ENCODE results near the gene SLC36A4. TPM values are rescaled to one million over a fixed set of nuclear protein-coding genes. Genes with fewer than 3 reads are reported as not detected.
"Not testable (repeated sequence)": the region's sequence is repeated elsewhere in the genome, so short reads cannot be mapped to it uniquely, and the experiment has no call there.

SLC36A4 gene
- total RNA-seq (2022) (11.2 and 12.5 TPM in 2 replicates), Bru-seq, nascent RNA (percentile 77 among the genes with signal in this experiment), BruChase-seq, experiment 1, labeled RNA remaining after a 2-hour chase (percentile 68 among the genes with signal in this experiment), BruChase-seq, experiment 2, labeled RNA remaining after a 6-hour chase (percentile 69 among the genes with signal in this experiment)
- long read RNA-seq, full-length matches to known transcripts: 17 of 25 reads
- long read RNA-seq, partial matches to known transcripts: 0 of 25 reads
- long read RNA-seq, other reads (novel, unspliced or antisense): 8 of 25 reads

DNA sequence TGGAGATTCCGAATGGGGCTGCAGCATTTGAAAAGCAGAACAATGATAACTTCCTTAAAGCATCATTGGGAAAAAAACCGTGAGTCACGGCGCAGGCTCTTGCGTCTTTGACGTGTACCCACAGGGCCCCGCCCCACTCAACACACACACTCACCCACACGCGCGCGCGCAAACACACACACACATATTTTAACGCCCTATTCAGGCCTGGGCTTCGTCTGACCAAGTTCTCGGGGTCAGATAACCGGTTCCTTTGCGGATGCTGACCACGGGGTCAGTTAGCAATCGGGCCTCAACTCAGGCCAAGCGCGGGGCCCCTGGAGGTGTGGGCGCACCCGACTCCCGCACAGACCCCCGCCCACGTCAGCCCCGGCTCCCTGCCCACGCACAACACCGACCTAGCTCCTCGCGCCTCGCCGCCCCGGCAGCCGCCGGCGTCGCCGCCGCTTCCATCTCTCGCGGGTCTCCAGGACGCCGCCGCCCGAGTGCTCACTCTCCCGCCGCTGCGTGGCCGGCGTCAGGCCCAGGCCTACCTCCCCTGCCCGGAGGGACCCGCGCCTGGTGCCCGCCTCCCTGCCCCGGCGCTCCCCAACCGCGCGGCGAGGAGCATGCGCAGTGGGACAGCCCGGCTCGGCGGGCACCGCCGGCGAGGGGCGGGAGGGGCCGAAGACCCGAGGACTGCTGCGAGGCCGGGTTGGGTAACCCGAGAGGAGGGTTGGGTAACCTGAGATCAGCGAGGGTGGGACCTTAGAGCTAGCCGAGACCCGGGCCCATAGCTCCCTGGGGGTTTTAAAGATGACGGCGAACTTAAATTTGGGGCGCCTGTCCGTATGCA lies at the start of gene SLC36A4:
Gene SLC36A4 (minus strand): TSS at position 612 of the 835 bp plus-strand sequence. CDS start 159 bp downstream, at position 453.
- TSS peak; percentile 63 for BruUV-seq (replicated peaks)

GRCh38 chr11:93246790-93247189 lies 49.0 kb upstream of the SLC36A4 start:
- intact Hi-C loops (cut with micrococcal nuclease; ENCODE audit: unreplicated experiment); POLR2A ChIA-PET; H3K4me3 ChIP-seq (ENCODE audit: low read depth, low read length); H3K9me3 Mint-ChIP-seq (ENCODE audit: unreplicated experiment); CTCF ChIA-PET; H3K9me3 ChIP-seq; H3K27ac Mint-ChIP-seq (ENCODE audit: unreplicated experiment); H3K36me3 ChIP-seq (ENCODE audit: control insufficient read depth, insufficient read depth, low read length); H3K36me3 Mint-ChIP-seq (ENCODE audit: insufficient read depth, unreplicated experiment); H3K4me3 Mint-ChIP-seq (ENCODE audit: unreplicated experiment); DNase-seq; BruUV-seq (replicated peaks); H3K27me3 ChIP-seq (replicated peaks; ENCODE audit: control insufficient read depth, insufficient read depth, low read length): not testable (repeated sequence)
- peaks cover 13% of the 10 kb centered on the region for H3K4me1 ChIP-seq
- Mint-ChIP-seq H3K27me3 (ENCODE audit: insufficient read depth, unreplicated experiment) (peaks cover 13% of the 10 kb centered on the region), H3K4me1 (ENCODE audit: low read depth, unreplicated experiment) (peaks cover 12% of the 10 kb centered on the region)

More for the DNA sequence above, at the start of gene SLC36A4:
- Histone ChIP-seq H3K9me3 (no peaks in the 10 kb centered on the region), H3K36me3 (ENCODE audit: control insufficient read depth, insufficient read depth, low read length) (no peaks in the 10 kb centered on the region), H3K27me3 (replicated peaks; ENCODE audit: control insufficient read depth, insufficient read depth, low read length) (no peaks in the 10 kb centered on the region), H3K4me1 (no peaks in the 10 kb centered on the region), H3K4me3 (ENCODE audit: low read depth, low read length) (peak within 1 kb of the TSS; percentile 75)
- no peak for TF ChIP-seq CTCF (IDR thresholded peaks at IDR 0.05; ENCODE audit: insufficient read depth in 1 of 2, low read depth in 1 of 2, low read length in 1 of 2, severe bottlenecking in 1 of 2, unreplicated experiment in 1 of 2)
- H3K27me3 Mint-ChIP-seq (ENCODE audit: insufficient read depth, unreplicated experiment): peaks cover 13% of the 10 kb centered on the region
- peak; percentile 87 to 92 for DNase-seq
- no peaks in the 10 kb centered on the region for H3K4me1 Mint-ChIP-seq (ENCODE audit: low read depth, unreplicated experiment)
- intact Hi-C loops (cut with micrococcal nuclease; ENCODE audit: unreplicated experiment): no loop called here
- H3K27ac Mint-ChIP-seq (ENCODE audit: unreplicated experiment): peak within 1 kb of the TSS; percentile 95
- ChIA-PET CTCF (no interaction called here), POLR2A (no interaction called here)
- peak within 1 kb of the TSS; percentile 91 for H3K4me3 Mint-ChIP-seq (ENCODE audit: unreplicated experiment)
- no peaks in the 10 kb centered on the region for H3K9me3 Mint-ChIP-seq (ENCODE audit: unreplicated experiment)
- peaks cover 8% of the 10 kb centered on the region for H3K36me3 Mint-ChIP-seq (ENCODE audit: insufficient read depth, unreplicated experiment)

DNA sequence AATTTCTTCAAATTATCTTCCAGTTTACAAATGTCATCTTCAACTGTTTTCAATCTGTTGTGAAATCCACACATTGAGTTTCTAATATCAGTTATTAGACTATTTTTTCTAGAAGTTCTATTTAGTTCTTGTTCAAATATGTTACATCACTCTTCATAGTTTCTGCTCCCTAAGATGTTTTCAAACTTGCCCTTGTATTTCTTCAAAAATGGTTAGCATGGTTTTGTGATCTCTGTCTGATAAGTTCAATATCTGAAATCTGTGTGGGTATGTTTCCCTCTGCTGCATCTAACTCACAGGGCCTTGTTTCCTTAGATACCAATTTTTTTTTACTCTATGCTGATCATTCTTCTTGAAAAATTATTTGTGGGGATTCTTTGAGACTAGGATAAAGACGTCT lies 46.2 kb upstream of the SLC36A4 start:
- no peak overlapping the region for H3K4me3 ChIP-seq (ENCODE audit: low read depth, low read length)
- ChIA-PET POLR2A (no interaction called here), CTCF (no interaction called here)
- TF ChIP-seq CTCF (IDR thresholded peaks at IDR 0.05; ENCODE audit: insufficient read depth in 1 of 2, low read depth in 1 of 2, low read length in 1 of 2, severe bottlenecking in 1 of 2, unreplicated experiment in 1 of 2): no peak
- no peaks in the 10 kb centered on the region for H3K36me3 ChIP-seq (ENCODE audit: control insufficient read depth, insufficient read depth, low read length)
- H3K4me1 Mint-ChIP-seq (ENCODE audit: low read depth, unreplicated experiment): no peaks in the 10 kb centered on the region
- H3K9me3 ChIP-seq: no peaks in the 10 kb centered on the region
- intact Hi-C loops (cut with micrococcal nuclease; ENCODE audit: unreplicated experiment): no loop called here
- no peak overlapping the region for H3K27ac Mint-ChIP-seq (ENCODE audit: unreplicated experiment)
- peaks cover 9% of the 10 kb centered on the region for H3K9me3 Mint-ChIP-seq (ENCODE audit: unreplicated experiment)
- H3K4me3 Mint-ChIP-seq (ENCODE audit: unreplicated experiment): no peak overlapping the region
- DNase-seq: no peak
- no peaks in the 10 kb centered on the region for H3K4me1 ChIP-seq
- H3K27me3 Mint-ChIP-seq (ENCODE audit: insufficient read depth, unreplicated experiment): peaks cover 19% of the 10 kb centered on the region
- no peaks in the 10 kb centered on the region for H3K27me3 ChIP-seq (replicated peaks; ENCODE audit: control insufficient read depth, insufficient read depth, low read length)
- H3K36me3 Mint-ChIP-seq (ENCODE audit: insufficient read depth, unreplicated experiment): no peaks in the 10 kb centered on the region
- BruUV-seq (replicated peaks): no TSS peak
